Activated CD4-positive, alpha-beta T cell treated with anti-CD3 and anti-CD28 coated beads for 1 hour (primary cell): ENCODE measurements around the gene SSTR1.

ENCODE experiments used
- DNase-seq: peaks from one replicate; pipeline ENCODE4 v3.0.0-alpha.2; 2020

SSTR1 gene

GRCh38 chr14:38243696-38244240 lies 36.1 kb downstream of the SSTR1 start:
- no peak for DNase-seq

DNA sequence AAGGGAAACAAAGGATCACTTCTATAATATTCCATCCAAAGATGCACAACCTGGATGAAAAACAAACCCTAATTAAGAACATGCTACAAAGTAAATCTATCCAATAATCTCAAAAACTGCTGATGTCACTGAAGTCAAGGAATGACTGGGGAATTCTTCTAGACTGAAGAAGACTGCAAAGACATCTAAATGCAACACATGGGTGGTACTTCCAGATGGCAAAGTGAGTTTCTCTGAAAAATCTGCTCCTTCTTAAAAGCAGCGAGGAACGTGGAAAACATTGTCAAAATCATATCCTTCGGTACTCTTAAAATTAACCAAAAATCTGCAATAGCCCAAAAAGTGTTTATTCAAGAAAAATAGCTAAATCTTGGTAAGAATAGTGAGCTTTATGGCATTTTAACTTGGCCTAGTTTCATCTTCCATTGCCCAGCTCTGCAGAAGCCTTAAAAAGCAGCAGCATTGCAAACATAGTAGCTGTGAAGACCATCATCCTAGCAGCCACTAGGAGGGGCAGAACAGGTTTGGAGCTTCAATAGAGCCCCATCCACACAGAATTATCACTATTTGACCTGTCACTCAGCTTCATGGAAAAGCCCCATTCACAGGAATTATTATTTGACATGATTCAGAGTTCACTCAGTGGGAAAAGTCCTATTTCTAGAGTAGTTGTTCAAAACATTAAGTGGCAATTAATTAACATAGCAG lies 40.8 kb downstream of the SSTR1 start:
- DNase-seq = no peak

GRCh38 chr14:38250331-38250730 lies 42.6 kb downstream of the SSTR1 start:
- no peak for DNase-seq

DNA sequence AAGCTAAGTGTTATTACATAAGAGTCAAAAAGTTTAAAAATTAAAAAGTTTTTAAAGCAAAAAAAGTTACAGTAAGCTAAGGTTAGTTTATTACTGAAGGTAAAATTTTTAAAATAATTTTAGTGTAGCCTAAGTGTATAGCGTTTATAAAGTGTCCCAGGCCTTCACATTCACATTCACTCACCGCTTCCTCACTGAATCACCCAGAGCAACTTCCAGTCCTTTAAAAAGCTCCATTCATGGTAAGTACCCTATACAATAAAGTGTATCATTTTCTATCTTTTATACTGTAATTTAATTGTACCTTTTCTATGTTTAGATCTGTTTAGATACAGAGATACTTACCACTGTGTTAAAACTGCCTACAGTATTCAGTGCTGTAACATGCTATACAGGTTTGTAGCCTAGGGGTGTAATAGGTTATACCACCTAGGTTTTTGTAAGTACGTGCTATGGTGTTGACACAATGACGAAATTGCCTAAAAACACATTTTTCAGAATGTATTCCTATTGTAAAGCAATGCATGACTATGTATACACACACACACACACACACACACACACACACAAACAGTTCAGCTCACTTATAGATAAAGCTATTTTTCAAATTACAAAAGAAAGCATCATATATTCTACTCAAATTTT lies 44.5 kb downstream of the SSTR1 start:
- no peak for DNase-seq

DNA sequence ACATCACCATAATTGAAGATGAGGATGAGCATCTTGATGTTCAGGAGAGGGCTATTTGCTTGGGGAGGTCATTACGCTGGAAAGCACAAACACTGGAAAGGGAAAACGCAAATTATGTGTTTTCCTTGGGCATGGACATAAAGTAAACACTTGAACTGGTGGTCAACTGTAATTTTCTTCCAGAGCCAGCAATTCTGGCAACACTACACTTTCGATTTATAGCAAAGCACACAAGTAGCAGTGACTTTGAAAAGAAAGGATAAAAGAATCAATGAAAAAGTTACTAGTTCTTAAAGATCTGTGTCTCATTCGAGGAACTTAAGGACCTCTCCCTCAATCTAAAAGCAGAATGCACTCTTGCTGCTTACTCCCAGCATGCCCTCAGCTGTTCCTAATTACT lies 46.0 kb downstream of the SSTR1 start:
- no peak for DNase-seq

DNA sequence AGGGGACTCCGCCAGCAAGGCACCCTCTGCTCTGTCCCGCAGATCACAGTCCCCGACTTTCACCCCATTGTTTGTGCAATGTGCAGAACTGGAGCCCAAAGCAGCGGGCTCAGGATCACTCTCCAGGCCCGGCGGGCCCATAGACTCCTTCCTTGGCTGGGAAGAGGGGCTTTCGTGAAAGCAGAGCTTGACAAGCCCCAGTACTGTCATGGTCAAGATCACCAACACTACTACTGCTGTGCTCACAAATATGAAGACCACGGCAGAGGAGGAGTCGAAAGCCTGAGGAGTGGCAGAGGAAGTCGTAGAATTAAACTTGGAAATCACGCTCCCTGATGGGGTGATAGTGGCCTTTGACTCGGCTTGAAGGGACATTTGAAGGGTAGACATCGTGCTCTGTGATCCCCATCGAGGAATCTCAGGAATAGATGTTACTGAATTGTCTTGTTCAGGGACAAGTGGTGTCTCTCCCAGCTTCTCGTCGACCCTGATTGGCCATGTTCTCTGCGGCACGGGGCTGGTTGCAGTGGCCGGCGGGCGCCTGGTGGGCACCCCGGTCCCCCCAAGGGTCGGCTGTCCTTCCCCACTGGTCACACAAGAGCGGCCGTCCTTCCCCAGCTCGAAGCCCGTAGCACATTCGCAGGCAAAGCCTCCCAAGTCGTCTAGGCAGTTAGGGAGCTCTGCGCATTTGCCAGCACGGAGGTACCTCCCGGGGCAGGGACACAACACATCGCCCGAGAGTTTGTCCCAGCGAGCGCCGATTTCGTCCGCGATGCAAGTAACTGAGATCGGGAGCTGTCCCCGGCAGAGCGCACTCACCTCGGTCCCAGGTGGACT lies 47.1 kb downstream of the SSTR1 start:
- DNase-seq = no peak

DNA sequence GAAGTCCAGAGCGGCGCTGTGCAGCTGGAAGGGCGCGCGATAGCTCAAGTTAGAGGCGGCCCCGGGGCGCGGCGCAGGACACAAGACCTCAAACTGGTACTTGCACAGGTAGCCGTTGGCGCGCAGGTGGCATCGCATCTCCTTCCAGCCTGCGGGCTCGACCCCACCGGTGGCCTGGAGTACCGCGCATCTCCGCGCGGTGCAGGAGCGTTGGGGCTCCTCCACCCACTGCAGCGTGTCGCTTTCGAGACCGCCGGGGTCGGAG lies 47.6 kb downstream of the SSTR1 start:
- DNase-seq = no peak

GRCh38 chr14:38255673-38256532 lies 48.2 kb downstream of the SSTR1 start, which contains the start of gene CLEC14A:
Gene CLEC14A (minus strand): TSS chr14:38256093. CDS start chr14:38256022, 71 bp downstream.
- DNase-seq = no peak

DNA sequence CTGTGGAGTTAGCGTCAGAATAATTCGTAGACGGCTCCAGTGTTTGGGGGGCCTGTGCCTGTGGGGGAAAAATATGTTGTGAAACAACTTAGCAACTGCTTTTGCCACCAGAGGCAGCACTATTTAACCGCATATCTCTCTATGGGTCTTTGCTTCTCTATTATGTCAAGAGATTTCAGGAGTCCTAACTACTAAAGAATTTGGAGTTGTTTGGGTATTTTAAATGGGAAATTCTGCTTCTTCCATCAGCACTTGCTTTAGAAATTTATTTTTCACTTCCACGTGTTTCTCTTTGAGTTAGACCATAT lies 48.8 kb downstream of the SSTR1 start:
- no peak for DNase-seq

GRCh38 chr14:38257507-38257906 lies 49.8 kb downstream of the SSTR1 start:
- DNase-seq = no peak

GRCh38 chr14:38261620-38262019 lies 53.9 kb downstream of the SSTR1 start:
- DNase-seq = no peak
